ENCODE data around the gene TMEM131L. TPM values are rescaled to one million over a fixed set of nuclear protein-coding genes. Genes with fewer than 3 reads are reported as not detected.

Gene TMEM131L
- total and polyA plus RNA-seq, 2 donors (not counting 3 experiments of a cell fraction or from before 2014, with no cell fraction given) = 7.7 to 21.2 TPM

DNA sequence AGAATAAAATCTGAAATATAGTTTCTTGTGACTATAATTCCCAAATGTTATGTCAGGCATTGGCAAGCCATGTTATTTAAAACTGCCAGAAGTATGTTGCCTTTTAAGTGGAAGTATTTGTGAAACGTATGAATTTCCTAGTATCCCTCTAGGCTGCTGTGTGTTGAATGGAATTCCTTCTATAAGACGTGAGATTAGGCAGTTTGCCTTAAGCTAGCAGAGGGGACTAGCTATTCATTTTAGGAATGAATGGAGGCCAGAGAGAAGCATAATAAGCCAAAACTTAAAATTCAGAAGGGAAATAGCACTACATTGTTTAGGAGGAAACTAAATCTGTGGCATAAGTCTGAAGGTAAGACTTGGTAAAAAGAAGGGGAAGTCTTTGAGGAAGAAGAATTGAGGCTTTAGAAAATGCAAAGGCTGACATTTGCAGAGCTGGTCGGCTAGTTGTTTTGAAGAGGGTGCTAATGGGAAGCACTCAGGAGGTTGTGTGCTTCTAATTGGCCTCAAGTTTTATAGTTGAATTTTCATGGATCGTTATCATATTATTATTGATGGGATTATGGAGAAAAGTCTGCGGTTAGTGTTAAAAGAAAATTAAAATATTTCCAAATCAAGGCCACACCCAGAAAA lies 57.1 kb downstream of the TMEM131L start:
- Histone ChIP-seq H3K27me3 (ENCODE audit: control insufficient read depth in 2 of 2, insufficient read depth in 2 of 2, low read length in 2 of 2) (no peaks in the 10 kb centered on the region), H3K79me2 (ENCODE audit: control insufficient read depth, insufficient read depth, low read length) (no peaks in the 10 kb centered on the region), H3K4me3 (replicated peaks in 1 of 3; ENCODE audit: insufficient read depth in 1 of 3, low read depth in 1 of 3, low read length in 3 of 3) (no peak overlapping the region), H3K36me3 (ENCODE audit: control insufficient read depth in 2 of 2, extremely low read depth in 1 of 2, insufficient read depth in 2 of 2, low read length in 2 of 2) (no peaks in the 10 kb centered on the region), H3K9me1 (replicated peaks; ENCODE audit: control insufficient read depth, extremely low read depth, insufficient read depth, low read length) (no peaks in the 10 kb centered on the region), H3K4me2 (ENCODE audit: insufficient read depth, low read length) (no peak overlapping the region), H3K27ac (ENCODE audit: insufficient read depth, low read depth, low read length) (no peak overlapping the region), H3K9me3 (replicated peaks; ENCODE audit: control insufficient read depth, insufficient read depth, low read length) (no peaks in the 10 kb centered on the region), H3K9ac (replicated peaks; ENCODE audit: extremely low read depth, insufficient read depth, low read length) (no peak overlapping the region), H4K20me1 (replicated peaks; ENCODE audit: control insufficient read depth, extremely low read depth, insufficient read depth, low read length) (no peaks in the 10 kb centered on the region), H3K4me1 (ENCODE audit: control insufficient read depth, extremely low read depth, insufficient read depth, low read length) (no peaks in the 10 kb centered on the region), H2AFZ (ENCODE audit: low read depth, low read length) (no peak overlapping the region)
- ChIA-PET CTCF (interaction anchor here (0.6 to 1.0 kb wide), 2 partner anchors 9 to 167 kb away, joined by 3 read pairs; no protein-coding TSS in a partner anchor), POLR2A (no interaction called here)
- dilution Hi-C loops (cut with MboI; ENCODE audit: extremely low pct_ligation_motif_present, low sequenced_read_pairs) (no loop called here), intact Hi-C loops (cut with micrococcal nuclease) (no loop called here)
- no peak for FAIRE-seq
- TF ChIP-seq GATA2 (IDR thresholded peaks at IDR 0.05; ENCODE audit: insufficient read depth, insufficient read length, low read depth, low read length) = no peak
- TF ChIP-seq POLR2A (IDR thresholded peaks at IDR 0.05; ENCODE audit: low read depth, low read length) = no peak
- TF ChIP-seq, protein P1, sequence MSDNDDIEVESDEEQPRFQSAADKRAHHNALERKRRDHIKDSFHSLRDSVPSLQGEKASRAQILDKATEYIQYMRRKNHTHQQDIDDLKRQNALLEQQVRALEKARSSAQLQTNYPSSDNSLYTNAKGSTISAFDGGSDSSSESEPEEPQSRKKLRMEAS (IDR thresholded peaks at IDR 0.05; ENCODE audit: insufficient read depth, insufficient read length) = no peak
- TF ChIP-seq POLR2AphosphoS5 (IDR thresholded peaks at IDR 0.05; ENCODE audit: insufficient read depth, low read depth, low read length) = no peak
- TF ChIP-seq EZH2 (IDR thresholded peaks at IDR 0.05; ENCODE audit: borderline replicate concordance, low read depth, low read length, severe bottlenecking) = no peak
- no peak for TF ChIP-seq MYC (IDR thresholded peaks at IDR 0.05; ENCODE audit: low read depth, low read length)
- TF ChIP-seq FOS (IDR thresholded peaks at IDR 0.05; ENCODE audit: borderline replicate concordance, insufficient read depth, low read length) = no peak
- TF ChIP-seq, protein P2, sequence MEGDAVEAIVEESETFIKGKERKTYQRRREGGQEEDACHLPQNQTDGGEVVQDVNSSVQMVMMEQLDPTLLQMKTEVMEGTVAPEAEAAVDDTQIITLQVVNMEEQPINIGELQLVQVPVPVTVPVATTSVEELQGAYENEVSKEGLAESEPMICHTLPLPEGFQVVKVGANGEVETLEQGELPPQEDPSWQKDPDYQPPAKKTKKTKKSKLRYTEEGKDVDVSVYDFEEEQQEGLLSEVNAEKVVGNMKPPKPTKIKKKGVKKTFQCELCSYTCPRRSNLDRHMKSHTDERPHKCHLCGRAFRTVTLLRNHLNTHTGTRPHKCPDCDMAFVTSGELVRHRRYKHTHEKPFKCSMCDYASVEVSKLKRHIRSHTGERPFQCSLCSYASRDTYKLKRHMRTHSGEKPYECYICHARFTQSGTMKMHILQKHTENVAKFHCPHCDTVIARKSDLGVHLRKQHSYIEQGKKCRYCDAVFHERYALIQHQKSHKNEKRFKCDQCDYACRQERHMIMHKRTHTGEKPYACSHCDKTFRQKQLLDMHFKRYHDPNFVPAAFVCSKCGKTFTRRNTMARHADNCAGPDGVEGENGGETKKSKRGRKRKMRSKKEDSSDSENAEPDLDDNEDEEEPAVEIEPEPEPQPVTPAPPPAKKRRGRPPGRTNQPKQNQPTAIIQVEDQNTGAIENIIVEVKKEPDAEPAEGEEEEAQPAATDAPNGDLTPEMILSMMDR (IDR thresholded peaks at IDR 0.05; ENCODE audit: extremely low read depth in 1 of 2, insufficient read depth in 1 of 2, low read depth in 1 of 2, low read length in 2 of 2) = no peak
- no peak for TF ChIP-seq JUN (IDR thresholded peaks at IDR 0.05; ENCODE audit: borderline replicate concordance, insufficient read depth, insufficient read length, low read depth)
- DNase-seq (ENCODE audit: low read depth, low spot score) = no peak
- no TSS peak for BruUV-seq (replicated peaks)

Measured in endothelial cell of umbilical vein (primary cell).